Measurements from ENCODE around the gene C3orf70.

The C3orf70 gene

DNA sequence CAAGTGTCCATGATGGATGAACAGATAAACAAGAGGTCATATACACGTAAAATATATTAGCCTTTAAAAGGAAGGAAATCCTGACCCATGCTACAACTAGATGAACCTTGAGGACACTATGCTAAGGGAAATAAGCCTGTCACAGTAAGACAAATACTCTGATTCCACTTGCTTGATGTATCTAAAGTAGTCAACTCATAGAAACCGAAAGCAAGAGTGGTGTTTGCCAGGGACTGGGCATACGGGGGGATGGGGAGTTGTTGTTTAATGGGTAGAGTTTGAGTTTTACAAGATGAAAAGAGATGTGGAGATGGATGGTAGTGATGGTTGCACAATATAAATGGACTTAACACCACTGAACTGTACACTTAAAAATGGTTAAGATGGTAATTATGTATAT lies 65.4 kb downstream of the C3orf70 start:
- no peak for DNase-seq (ENCODE audit: low spot score)

DNA sequence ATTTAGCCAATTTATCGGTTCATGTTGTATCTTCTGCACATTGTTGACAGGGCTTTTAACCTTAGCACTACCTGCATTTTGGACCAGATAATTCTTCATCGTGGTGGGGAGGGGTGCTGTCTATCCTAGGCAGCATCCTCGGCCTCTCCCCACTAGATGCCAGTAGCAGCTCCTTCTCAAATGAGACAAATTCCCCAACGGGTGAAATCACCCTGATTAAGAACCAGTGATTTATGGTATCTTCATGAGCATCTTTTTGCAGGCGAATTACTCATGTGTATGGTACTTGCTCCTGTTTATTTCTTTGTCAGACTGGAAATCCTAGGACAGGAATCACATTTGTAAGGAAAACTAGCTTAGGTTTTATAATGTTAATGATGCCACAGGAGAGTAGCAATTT lies 68.0 kb downstream of the C3orf70 start:
- DNase-seq (ENCODE audit: low spot score): peak; percentile 69

DNA sequence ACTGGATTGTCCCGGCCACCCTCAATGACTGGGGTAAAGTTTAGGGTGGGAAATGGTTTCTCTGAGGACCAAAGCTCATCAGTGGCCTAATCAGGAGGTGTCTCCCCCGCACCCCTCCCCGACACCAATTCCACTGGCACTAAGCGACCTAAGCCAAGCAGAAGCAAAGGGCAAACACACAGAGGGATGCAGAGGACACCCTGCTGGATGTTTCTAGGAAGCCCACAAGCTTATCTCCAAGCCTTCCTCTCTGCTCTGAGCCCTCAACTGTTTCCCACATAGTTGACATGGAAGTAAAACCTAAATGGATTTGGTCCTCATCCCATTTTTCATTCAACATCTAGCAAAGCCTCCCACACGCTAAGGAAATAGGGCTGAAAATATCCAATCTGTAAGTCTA lies 68.5 kb downstream of the C3orf70 start:
- no peak for DNase-seq (ENCODE audit: low spot score)

DNA sequence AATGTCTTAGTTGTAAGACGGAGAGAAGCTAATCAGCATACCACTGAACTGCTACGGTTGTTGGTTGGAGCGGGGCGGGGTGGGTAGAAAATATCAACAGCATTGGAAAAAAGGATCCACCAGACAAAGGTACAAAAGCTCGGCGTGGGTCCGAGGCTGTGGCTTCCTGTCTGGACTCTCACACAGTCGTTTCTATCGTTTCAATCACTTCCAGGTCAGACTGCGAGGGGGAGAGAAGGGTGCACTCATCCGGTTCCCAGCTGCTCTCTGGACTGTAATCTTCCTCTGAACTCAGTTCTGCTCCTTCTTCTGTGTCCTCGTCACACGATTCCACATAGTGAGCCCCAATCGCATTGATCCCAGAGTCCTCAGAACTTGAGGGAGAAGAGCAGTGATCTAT lies 70.0 kb downstream of the C3orf70 start:
- no peak for DNase-seq (ENCODE audit: low spot score)

DNA sequence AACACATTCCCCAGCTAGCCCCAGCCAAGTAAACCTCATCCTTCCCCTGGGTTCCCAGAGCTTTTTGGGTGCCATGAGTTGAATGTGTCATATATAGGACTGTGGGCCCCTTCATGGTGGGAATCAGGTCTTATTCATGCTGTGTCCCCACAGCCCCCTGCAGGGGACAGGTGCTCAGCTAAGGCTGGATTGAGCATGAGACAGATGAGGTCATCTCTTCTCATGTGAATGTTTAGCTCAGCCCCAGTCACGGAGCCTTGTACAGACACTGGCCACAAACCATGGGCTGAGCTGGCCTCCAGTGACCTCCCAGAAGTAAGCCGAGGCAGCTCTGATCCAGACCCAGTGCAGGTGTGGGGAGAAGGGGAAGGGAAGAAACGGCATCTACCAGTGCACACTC lies 70.7 kb downstream of the C3orf70 start:
- DNase-seq (ENCODE audit: low spot score): peak; percentile 11

DNA sequence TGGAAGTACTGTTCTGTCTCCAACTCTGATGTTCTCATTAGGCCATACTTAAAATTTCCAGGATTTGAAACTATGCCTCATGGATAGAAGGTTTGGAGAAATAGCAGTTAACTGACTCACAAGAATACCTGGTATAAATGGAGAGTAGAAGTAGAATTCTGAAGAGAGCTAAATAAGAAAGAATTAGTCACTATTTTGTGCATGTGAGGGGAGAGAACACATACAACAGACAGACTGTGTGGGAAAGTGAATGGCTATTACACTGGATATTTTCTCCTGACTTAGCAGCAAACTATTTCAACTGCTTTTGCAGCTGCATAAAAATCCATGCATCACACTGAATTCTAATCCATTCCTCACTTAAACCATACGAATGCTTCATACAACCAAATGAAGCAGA lies 71.3 kb downstream of the C3orf70 start:
- no peak for DNase-seq (ENCODE audit: low spot score)

DNA sequence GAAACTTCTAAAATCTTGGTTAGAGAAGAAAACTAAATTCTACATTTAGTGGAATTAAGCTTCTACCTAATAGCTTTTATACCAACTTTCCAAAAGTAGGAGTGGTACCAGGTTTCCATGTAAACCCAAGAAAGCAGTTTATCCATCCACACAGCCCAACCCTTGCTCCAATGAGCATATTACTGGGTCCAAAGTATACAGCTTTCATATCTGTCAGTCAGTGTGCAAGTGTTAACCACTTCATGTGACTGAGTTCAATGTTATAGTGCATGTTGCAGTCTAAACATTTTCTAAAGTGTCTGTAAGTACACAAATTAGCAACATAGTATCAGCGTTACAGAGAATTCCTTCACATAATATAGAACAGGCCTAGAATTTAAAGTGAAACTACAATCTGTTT lies 73.2 kb downstream of the C3orf70 start:
- no peak for DNase-seq (ENCODE audit: low spot score)

DNA sequence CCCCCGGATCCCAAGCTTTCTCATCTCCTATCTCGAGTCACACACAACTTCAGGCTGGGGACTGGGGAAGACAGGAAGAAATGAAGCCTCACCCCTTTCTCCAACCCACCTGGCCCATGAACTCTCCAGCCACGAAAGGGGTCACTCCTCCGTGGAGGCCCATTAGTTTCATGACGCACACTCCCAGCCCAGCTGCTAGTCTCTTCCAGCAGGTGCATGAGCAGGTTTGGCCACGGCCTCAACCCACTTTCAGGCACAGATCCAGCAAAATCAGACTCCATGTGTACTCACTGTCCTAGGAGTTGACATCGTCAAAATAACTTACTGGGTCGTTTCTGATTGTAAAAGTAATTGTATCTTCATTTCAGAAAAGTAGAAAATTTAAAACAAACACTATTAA lies 76.6 kb downstream of the C3orf70 start:
- no peak for DNase-seq (ENCODE audit: low spot score)

DNA sequence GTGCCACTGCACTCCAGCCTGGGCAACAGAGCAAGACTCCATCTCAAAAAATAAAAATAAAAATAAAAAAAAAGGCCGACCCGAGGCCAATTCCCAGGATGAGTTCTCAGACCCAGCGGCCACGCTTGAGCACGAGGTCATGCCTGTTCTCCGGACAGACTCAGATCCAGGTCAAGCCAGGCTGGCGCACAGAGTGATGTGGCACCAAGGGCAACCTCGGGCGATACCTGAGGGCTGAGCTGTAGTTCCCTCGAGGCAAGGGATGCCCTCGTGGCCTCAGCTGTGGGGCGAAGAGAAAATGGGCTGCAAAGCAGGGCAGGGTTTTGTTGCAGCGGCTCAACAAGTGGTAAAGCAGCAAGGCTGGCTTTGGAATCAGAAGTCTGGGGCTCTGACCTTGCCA lies 77.3 kb downstream of the C3orf70 start:
- DNase-seq (ENCODE audit: low spot score): no peak

DNA sequence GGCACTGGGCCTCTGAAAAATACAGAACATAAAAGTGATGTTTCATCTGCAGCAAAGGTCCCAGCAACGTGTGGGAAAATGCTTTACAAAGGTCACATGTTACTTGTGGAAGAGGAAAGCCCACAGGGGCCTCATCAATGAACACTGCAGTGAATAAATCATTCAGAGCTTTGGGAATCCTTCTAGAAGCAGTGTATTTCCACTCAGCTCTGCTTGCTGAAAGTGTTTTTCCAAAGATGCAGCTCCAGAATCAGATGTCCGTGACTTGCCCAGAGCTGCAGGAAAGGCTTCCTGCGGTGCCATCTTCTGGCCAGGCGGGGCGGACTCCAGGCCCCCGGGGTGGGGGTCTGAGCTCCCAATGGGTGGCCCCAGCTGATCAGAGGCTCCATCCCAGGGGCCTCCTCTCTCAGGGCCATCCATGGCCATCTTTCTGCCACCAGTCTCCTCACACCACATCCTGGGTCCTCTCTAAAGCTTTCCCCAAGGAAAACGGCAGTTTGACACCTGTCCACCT lies 81.5 kb downstream of the C3orf70 start:
- no peak for DNase-seq (ENCODE audit: low spot score)

DNA sequence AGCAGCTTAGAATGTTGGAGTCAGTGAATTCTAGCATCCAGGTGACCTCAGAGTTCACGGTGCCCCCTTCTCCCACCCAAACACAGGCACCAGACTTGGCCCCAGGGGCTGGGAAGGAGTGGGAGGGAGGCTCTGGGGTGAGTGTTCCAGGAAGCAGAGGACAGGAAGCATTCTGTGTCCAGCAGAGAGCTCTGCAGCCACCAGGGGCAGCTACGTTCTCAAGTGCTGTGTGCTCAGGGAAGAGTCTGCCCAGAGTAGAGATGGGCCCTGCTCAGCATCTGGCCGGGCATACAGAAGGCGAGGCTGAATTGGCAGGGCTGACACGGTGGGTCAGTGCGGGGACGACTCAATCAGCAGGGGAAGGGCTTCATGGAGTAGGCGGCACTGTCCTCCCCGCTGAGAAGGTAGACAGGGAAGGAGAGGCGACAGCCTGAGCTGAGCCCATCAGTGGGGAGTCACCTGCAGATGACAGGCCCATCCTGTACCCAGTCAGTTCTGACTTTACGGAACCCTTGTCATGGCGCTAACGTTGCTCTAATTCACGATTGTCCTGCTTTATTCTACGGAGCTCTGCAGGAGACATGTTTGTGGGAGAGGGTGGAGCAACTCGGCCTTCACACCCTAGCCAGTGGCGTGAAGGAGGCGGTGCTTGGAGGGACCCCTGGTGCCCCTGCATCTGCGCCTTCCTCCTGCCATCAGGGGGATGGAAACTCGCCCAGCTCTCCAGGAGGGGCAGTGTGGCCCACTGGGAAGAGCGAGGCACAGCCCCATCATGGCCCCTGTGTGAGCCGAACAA lies 82.2 kb downstream of the C3orf70 start:
- peak; percentile 14 for DNase-seq (ENCODE audit: low spot score)

DNA sequence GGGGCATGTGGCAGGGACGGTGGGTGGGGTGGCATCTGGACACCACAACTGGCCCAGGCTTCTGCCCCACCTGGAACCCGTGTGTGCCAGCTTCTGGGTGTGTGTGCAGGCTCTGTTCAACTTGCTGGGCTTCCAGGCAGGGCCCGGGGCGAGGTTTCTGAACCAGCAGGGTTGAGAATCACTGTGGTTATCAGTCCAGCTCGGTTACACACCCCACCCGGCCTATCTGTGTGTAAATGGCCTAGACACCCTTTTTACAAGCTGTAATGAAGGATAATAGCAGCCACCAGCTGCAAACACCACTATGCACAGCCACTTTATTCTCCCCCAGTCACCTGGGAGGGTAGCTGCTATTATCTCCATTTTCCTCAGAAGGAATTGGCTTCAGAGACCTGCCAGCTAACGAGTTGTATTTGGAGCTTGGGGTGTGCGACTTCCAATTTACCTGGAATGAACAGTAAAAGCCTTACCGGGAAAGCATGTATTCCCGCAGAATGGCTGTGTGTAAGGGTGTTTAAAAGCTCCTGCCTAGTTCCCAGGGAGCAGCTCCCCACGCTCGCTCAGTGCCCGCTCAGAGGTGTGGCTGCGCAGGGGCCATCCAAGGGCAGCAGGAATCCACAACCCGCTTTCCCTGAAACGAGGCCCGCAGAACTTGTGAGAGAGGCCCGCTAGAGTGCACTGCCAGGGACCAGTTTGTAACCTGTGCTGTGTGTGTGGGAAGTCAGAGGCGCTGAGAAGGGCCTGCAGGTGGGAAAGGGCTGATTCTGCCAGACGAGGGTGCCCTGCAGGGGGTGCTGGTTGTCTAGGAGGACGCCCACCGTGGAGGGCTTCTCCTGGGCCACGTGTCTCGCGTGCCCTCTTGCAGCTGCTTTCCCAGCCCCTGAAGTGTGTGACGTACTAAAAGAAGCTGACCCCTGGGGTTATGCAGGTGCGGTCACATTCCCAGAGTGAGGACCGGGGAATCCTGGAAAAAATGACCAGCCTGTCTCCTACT lies 83.5 kb downstream of the C3orf70 start:
- DNase-seq (ENCODE audit: low spot score): no peak

DNA sequence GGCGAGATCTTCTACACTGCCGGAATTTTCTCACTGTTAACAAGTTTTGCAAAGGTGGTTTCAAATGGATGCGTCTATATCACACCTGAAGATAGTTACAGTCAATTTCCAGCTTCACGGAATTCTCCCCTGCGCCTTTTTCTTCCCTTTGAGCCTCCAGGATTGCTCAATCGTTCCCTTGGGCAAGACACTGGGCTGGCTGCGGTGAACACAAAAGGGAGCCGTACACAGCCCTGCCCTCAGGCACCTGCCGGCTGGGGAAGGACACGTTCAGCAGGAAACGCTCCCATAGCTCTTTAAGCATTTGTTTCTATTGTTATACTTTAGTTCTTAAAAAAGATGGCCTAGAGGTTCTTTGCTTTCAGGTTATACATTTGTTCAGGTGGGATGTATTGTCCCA lies 85.7 kb downstream of the C3orf70 start:
- DNase-seq (ENCODE audit: low spot score): no peak

DNA sequence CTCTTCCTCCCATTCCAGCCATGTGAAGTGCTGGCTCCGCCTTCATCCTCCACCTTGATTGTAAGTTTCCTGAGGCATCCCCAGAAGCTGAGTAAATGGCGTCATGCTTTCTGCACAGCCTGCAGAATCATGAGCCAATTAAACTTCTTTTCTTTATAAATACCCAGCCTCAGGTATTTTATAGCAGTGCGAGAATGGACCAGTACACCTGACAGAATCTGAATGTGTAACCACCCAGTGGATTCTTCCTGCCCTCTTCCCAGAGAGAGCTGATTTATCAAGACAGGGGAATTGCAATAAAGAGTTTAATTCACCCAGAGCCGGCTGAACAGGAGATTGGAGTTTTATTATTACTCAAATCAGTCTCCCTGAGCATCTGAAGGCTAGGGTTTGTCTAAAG lies 86.6 kb downstream of the C3orf70 start:
- DNase-seq (ENCODE audit: low spot score): no peak

DNA sequence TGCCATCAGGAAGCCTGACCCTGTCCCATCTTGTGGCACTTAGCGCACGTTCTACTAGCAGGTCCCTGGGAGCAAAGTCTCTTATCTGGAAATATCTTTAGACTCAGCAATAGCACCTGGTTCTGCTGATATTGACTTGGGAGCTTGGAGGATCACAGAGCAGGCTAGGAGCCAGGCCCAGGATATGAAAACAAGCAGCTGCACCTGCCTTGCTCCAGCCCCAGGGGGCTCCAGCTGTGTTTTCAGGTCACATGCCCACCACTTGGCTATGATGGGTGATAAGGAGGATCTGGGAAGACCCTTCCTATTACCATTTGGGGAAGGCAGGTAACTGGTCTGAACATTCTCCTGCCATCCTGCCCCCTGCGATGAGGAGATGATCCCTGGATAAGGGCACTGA lies 87.8 kb downstream of the C3orf70 start:
- DNase-seq (ENCODE audit: low spot score): no peak

DNA sequence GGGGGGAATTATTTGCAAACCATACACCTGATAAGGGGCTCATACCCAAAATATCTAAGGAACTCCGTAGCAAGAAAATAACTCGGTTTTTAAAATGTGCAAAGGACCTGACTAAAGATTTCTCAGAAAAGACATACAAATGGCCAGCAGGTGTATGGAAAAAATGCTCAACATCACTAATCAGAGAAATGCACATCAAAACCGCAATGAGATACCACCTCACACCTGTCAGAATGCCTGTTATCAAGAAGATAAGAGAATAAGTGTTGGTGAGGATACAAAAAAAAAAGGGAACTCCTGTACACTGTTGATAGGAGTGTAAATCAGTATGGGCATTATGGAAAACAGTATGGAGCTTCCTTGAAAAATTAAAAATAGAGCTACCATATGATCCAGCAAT lies 89.4 kb downstream of the C3orf70 start:
- DNase-seq (ENCODE audit: low spot score): no peak

DNA sequence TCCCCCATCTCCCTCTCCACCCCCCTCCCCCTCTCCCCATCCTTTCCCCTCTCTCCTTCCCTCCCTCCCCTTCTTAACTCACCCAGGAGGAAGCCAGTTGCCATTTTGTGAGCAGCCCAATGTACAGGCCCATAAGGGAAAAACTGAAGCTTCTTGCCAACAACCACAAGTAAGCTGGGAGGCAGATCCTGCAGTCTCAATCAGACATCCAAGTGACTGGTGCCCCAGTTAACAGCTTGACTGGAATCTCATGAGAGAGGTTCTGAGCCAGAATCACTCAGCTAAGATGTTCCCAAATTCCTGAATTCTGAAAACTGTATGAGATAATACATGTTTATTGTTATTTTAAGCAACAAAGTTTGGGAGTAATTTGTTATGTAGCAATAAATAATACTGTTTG lies 90.7 kb downstream of the C3orf70 start:
- DNase-seq (ENCODE audit: low spot score): no peak

DNA sequence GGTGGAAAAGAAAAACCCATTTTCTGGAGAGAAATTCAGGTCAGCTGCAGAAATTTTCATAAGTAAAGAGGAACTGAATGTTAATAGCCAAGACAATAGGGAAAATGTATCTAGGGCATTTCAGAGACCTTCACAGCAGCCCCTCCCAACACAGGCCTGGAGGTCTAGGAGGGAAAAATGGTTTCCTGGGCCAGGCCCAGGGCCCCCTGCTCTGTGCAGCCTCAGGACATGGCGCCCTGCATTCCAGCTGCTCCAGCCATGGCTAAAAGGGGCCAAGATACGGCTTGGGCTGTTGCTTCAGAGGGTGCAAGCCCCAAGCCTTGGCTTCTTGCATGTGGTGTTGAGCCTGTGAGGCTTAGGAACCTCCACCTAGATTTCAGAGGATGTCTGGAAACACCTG lies 92.2 kb downstream of the C3orf70 start:
- DNase-seq (ENCODE audit: low spot score): no peak

DNA sequence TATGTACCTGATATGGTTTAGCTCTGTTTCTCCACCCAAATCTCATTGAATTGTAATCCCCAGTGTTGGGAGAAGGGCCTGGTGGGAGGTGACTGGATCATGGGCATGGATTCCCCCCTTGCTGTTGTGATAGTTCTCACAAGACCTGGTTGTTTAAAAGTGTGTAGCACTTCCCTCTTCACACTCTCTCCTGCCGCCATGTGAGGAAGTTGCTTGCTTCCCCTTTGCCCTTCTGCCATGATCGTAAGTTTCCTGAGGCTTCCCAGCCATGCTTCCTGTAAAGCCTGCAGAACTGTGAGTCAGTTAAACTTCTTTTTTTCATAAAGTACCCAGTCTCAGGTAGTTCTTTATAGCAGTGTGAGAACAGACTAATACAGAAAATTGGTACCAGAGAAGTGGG lies 93.1 kb downstream of the C3orf70 start:
- no peak for DNase-seq (ENCODE audit: low spot score)

DNA sequence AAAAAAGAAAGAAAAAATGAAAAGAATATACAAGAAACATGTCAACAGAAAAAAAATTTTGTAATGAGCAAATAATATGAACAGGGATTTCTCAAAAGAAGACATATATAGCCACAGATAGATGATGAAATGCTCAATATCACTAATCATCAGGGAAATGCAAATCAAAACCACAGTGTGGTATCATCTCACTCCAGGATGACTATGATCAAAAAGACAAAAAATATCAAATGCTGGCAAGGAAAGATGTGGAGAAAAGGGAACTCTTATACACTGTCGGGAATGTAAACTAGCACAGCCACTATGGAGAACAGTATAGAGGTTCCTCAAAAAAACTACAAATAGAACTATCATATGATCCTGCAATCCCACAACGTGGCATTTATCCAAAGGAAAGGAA lies 94.1 kb downstream of the C3orf70 start:
- DNase-seq (ENCODE audit: low spot score): no peak

DNA sequence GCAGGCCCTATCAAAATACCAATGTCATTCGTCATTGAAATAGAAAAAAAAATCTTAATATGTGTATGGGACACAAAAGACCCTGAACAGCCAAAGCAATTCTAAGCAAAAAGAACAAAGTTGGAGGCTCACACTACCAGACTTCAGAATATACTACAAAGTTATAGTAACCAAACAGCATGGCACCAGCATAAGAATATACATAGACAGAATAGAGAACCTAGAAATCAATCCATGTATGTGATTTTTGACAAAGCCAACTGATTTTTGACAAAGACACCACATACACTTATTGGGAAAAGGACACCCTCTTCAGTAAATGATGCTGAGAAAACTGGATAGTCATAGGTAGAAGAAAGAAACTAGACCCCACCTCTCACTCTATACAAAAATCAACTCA lies 95.0 kb downstream of the C3orf70 start:
- no peak for DNase-seq (ENCODE audit: low spot score)

DNA sequence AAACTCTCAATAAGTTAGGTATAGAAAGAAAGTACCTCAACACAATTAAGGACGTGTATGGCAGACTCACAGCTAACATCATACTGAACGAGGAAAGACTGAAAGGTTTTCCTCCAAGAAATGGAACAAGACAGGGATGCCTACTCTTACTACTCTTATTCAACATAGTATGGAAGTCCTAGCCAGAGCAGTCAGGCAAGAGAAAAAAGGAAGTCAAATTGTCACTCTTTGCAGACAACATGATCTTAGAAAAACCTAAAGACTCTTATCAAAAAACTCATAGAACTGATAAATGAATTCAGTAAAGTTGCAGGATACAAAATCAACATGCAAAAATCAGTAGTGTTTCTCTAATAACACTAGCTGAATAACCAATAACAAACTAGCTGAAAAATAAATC lies 96.0 kb downstream of the C3orf70 start:
- DNase-seq (ENCODE audit: low spot score): no peak

DNA sequence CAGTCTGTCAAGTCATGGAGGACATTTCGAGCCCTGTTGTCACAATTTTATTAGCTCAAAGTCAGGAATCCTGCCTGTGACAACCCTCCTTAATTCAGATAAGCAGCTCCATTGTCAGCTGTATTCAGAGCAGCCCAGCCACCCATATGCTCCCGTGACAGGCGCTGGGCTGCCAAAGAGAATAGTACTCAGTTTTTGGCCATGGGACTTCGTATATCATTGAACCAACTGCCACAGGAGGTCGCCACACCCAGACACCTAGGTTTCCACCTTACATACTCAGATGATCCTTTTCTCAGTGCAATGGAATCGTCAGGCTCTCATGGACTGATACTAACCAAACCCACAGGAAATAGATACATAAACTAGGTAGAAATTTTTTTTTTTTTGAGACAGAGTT lies 100.2 kb downstream of the C3orf70 start:
- DNase-seq (ENCODE audit: low spot score): no peak

Data from cerebellar cortex (tissue), 1 donor.